GM12873 (cell line): ENCODE measurements around the gene SCAMP3.

Source experiments
- CTCF ChIP-seq: IDR thresholded peaks from 2 replicates; pipeline ENCODE4 v1.5.1; 2012; ENCODE audit warnings: low read depth, mild to moderate bottlenecking, moderate library complexity, low read length, control low read depth; ENCODE audit not compliant: insufficient read depth; ENCODE audit errors: missing control alignments

SCAMP3 gene

GRCh38 chr1:155242805-155243358, 19.3 kb downstream of the SCAMP3 start:
- TF ChIP-seq CTCF: no peak

- no peak for TF ChIP-seq CTCF
Observed at GRCh38 chr1:155241841-155242264, 20.3 kb downstream of the SCAMP3 start.

GRCh38 chr1:155241069-155241679, 21.0 kb downstream of the SCAMP3 start:
- no peak for TF ChIP-seq CTCF

- TF ChIP-seq CTCF: no peak
Observed at GRCh38 chr1:155236451-155236850, 25.7 kb downstream of the SCAMP3 start.

GRCh38 chr1:155228096-155228427, 34.1 kb downstream of the SCAMP3 start:
- no peak for TF ChIP-seq CTCF

- TF ChIP-seq CTCF: no peak
Observed at GRCh38 chr1:155227261-155228095, 34.7 kb downstream of the SCAMP3 start.

GRCh38 chr1:155226910-155227260, 35.3 kb downstream of the SCAMP3 start:
- TF ChIP-seq CTCF: no peak
